ENCODE results near the gene ZFHX3. TPM values are rescaled to one million over a fixed set of nuclear protein-coding genes. Genes with fewer than 3 reads are reported as not detected.

ZFHX3 gene
- total and polyA plus RNA-seq, 2 donors (not counting 1 experiment from before 2014, with no cell fraction given): 4.7 to 7.3 TPM

- Histone ChIP-seq H3K4me3 (replicated peaks in 1 of 4; ENCODE audit: control extremely low read depth in 1 of 4, insufficient read depth in 1 of 4, low read depth in 3 of 4, low read length in 4 of 4) (no peak overlapping the region), H3K9ac (ENCODE audit: insufficient read depth, low read length) (no peak overlapping the region), H3K9me3 (ENCODE audit: control insufficient read depth, insufficient read depth, low read depth, low read length) (no peaks in the 10 kb centered on the region), H3K27me3 (ENCODE audit: control insufficient read depth, insufficient read depth, low read length) (no peaks in the 10 kb centered on the region), H3K36me3 (ENCODE audit: control insufficient read depth, insufficient read depth, low read length) (no peaks in the 10 kb centered on the region), H3K27ac (ENCODE audit: insufficient read depth, low read length) (no peak overlapping the region), H3K4me1 (ENCODE audit: control insufficient read depth, extremely low read depth, insufficient read depth, low read length) (peaks cover 18% of the 10 kb centered on the region), H2AFZ (ENCODE audit: low read length) (no peak overlapping the region), H3K4me2 (ENCODE audit: extremely low read depth, insufficient read depth, low read length) (no peak overlapping the region), H3K79me2 (ENCODE audit: control insufficient read depth, insufficient read depth, low read length) (peaks cover 14% of the 10 kb centered on the region), H4K20me1 (ENCODE audit: control insufficient read depth, extremely low read depth, insufficient read depth, low read length) (no peaks in the 10 kb centered on the region)
- DNase-seq (ENCODE audit: low read depth in 2 of 2): no peak
- TF ChIP-seq EZH2 (IDR thresholded peaks at IDR 0.05; ENCODE audit: low read length, missing control alignments) (no peak), CTCF (conservative IDR thresholded peaks at IDR 0.05 in 1 of 2, IDR thresholded peaks at IDR 0.05 in 1 of 2; ENCODE audit: low read depth in 1 of 2, low read length in 2 of 2) (no peak)
Measured at GRCh38 chr16:72860726-72861562, 187.0 kb downstream of the ZFHX3 start.

- no peak overlapping the region for H2AFZ ChIP-seq (ENCODE audit: low read length)
- H3K4me1 ChIP-seq (ENCODE audit: control insufficient read depth, extremely low read depth, insufficient read depth, low read length): peaks cover 18% of the 10 kb centered on the region
- no peaks in the 10 kb centered on the region for H3K9me3 ChIP-seq (ENCODE audit: control insufficient read depth, insufficient read depth, low read depth, low read length)
- no peaks in the 10 kb centered on the region for H3K36me3 ChIP-seq (ENCODE audit: control insufficient read depth, insufficient read depth, low read length)
- no peak for TF ChIP-seq EZH2 (IDR thresholded peaks at IDR 0.05; ENCODE audit: low read length, missing control alignments)
- no peak for TF ChIP-seq CTCF (conservative IDR thresholded peaks at IDR 0.05 in 1 of 2, IDR thresholded peaks at IDR 0.05 in 1 of 2; ENCODE audit: low read depth in 1 of 2, low read length in 2 of 2)
- H4K20me1 ChIP-seq (ENCODE audit: control insufficient read depth, extremely low read depth, insufficient read depth, low read length): no peaks in the 10 kb centered on the region
- DNase-seq (ENCODE audit: low read depth in 2 of 2): no peak
- no peaks in the 10 kb centered on the region for H3K27me3 ChIP-seq (ENCODE audit: control insufficient read depth, insufficient read depth, low read length)
- peak overlapping the region in 1 of 4 experiments; percentile 36 for H3K4me3 ChIP-seq (replicated peaks in 1 of 4; ENCODE audit: control extremely low read depth in 1 of 4, insufficient read depth in 1 of 4, low read depth in 3 of 4, low read length in 4 of 4)
- H3K9ac ChIP-seq (ENCODE audit: insufficient read depth, low read length): no peak overlapping the region
- no peak overlapping the region for H3K4me2 ChIP-seq (ENCODE audit: extremely low read depth, insufficient read depth, low read length)
- peaks cover 14% of the 10 kb centered on the region for H3K79me2 ChIP-seq (ENCODE audit: control insufficient read depth, insufficient read depth, low read length)
- peak overlapping the region; percentile 87 for H3K27ac ChIP-seq (ENCODE audit: insufficient read depth, low read length)
Measured at GRCh38 chr16:72859581-72859980, 188.3 kb downstream of the ZFHX3 start.

GRCh38 chr16:72858665-72859493 lies 189.0 kb downstream of the ZFHX3 start:
- peak overlapping the region; percentile 93 for H3K4me2 ChIP-seq (ENCODE audit: extremely low read depth, insufficient read depth, low read length)
- peak overlapping the region in 3 of 4 experiments; percentile 25 to 36 (median 27) for H3K4me3 ChIP-seq (replicated peaks in 1 of 4; ENCODE audit: control extremely low read depth in 1 of 4, insufficient read depth in 1 of 4, low read depth in 3 of 4, low read length in 4 of 4)
- peaks cover 14% of the 10 kb centered on the region for H3K79me2 ChIP-seq (ENCODE audit: control insufficient read depth, insufficient read depth, low read length)
- no peak for TF ChIP-seq CTCF (conservative IDR thresholded peaks at IDR 0.05 in 1 of 2, IDR thresholded peaks at IDR 0.05 in 1 of 2; ENCODE audit: low read depth in 1 of 2, low read length in 2 of 2)
- H3K4me1 ChIP-seq (ENCODE audit: control insufficient read depth, extremely low read depth, insufficient read depth, low read length): peaks cover 18% of the 10 kb centered on the region
- H2AFZ ChIP-seq (ENCODE audit: low read length): no peak overlapping the region
- H3K9ac ChIP-seq (ENCODE audit: insufficient read depth, low read length): peak overlapping the region; percentile 65
- no peaks in the 10 kb centered on the region for H3K27me3 ChIP-seq (ENCODE audit: control insufficient read depth, insufficient read depth, low read length)
- H3K27ac ChIP-seq (ENCODE audit: insufficient read depth, low read length): peak overlapping the region; percentile 87
- no peaks in the 10 kb centered on the region for H3K36me3 ChIP-seq (ENCODE audit: control insufficient read depth, insufficient read depth, low read length)
- H3K9me3 ChIP-seq (ENCODE audit: control insufficient read depth, insufficient read depth, low read depth, low read length): no peaks in the 10 kb centered on the region
- no peaks in the 10 kb centered on the region for H4K20me1 ChIP-seq (ENCODE audit: control insufficient read depth, extremely low read depth, insufficient read depth, low read length)
- peak; percentile 70 to 75 for DNase-seq (ENCODE audit: low read depth in 2 of 2)

Data from fibroblast of lung (primary cell).